ENCODE results near the gene CHL1. TPM values are rescaled to one million over a fixed set of nuclear protein-coding genes. Genes with fewer than 3 reads are reported as not detected.

Gene CHL1
- total and polyA plus RNA-seq, 2 of the 8 experiments (the other 6 are each of a cell fraction or from before 2014, with no cell fraction given), result 0.05 to 0.99 TPM

DNA sequence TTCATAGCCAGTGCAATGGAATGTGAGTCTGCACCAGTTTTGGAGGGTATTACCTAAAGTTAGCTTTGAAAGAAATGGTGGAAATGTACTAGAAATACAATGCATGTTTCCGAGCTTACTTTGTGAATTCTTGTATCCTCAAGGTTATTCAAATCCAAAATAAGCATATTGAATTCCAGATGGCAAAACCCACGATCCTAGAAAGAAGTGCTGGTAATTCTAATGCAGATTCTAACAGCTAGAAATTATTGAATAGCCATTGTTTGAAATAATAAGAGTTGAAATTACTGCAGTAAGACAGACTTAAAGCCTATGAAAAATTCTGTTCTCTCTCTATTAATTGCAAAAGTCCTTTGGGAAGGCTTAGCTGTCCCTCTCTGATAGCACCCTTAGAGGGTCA, 258.4 kb downstream of the CHL1 start (continued):
- TF ChIP-seq, protein P1, sequence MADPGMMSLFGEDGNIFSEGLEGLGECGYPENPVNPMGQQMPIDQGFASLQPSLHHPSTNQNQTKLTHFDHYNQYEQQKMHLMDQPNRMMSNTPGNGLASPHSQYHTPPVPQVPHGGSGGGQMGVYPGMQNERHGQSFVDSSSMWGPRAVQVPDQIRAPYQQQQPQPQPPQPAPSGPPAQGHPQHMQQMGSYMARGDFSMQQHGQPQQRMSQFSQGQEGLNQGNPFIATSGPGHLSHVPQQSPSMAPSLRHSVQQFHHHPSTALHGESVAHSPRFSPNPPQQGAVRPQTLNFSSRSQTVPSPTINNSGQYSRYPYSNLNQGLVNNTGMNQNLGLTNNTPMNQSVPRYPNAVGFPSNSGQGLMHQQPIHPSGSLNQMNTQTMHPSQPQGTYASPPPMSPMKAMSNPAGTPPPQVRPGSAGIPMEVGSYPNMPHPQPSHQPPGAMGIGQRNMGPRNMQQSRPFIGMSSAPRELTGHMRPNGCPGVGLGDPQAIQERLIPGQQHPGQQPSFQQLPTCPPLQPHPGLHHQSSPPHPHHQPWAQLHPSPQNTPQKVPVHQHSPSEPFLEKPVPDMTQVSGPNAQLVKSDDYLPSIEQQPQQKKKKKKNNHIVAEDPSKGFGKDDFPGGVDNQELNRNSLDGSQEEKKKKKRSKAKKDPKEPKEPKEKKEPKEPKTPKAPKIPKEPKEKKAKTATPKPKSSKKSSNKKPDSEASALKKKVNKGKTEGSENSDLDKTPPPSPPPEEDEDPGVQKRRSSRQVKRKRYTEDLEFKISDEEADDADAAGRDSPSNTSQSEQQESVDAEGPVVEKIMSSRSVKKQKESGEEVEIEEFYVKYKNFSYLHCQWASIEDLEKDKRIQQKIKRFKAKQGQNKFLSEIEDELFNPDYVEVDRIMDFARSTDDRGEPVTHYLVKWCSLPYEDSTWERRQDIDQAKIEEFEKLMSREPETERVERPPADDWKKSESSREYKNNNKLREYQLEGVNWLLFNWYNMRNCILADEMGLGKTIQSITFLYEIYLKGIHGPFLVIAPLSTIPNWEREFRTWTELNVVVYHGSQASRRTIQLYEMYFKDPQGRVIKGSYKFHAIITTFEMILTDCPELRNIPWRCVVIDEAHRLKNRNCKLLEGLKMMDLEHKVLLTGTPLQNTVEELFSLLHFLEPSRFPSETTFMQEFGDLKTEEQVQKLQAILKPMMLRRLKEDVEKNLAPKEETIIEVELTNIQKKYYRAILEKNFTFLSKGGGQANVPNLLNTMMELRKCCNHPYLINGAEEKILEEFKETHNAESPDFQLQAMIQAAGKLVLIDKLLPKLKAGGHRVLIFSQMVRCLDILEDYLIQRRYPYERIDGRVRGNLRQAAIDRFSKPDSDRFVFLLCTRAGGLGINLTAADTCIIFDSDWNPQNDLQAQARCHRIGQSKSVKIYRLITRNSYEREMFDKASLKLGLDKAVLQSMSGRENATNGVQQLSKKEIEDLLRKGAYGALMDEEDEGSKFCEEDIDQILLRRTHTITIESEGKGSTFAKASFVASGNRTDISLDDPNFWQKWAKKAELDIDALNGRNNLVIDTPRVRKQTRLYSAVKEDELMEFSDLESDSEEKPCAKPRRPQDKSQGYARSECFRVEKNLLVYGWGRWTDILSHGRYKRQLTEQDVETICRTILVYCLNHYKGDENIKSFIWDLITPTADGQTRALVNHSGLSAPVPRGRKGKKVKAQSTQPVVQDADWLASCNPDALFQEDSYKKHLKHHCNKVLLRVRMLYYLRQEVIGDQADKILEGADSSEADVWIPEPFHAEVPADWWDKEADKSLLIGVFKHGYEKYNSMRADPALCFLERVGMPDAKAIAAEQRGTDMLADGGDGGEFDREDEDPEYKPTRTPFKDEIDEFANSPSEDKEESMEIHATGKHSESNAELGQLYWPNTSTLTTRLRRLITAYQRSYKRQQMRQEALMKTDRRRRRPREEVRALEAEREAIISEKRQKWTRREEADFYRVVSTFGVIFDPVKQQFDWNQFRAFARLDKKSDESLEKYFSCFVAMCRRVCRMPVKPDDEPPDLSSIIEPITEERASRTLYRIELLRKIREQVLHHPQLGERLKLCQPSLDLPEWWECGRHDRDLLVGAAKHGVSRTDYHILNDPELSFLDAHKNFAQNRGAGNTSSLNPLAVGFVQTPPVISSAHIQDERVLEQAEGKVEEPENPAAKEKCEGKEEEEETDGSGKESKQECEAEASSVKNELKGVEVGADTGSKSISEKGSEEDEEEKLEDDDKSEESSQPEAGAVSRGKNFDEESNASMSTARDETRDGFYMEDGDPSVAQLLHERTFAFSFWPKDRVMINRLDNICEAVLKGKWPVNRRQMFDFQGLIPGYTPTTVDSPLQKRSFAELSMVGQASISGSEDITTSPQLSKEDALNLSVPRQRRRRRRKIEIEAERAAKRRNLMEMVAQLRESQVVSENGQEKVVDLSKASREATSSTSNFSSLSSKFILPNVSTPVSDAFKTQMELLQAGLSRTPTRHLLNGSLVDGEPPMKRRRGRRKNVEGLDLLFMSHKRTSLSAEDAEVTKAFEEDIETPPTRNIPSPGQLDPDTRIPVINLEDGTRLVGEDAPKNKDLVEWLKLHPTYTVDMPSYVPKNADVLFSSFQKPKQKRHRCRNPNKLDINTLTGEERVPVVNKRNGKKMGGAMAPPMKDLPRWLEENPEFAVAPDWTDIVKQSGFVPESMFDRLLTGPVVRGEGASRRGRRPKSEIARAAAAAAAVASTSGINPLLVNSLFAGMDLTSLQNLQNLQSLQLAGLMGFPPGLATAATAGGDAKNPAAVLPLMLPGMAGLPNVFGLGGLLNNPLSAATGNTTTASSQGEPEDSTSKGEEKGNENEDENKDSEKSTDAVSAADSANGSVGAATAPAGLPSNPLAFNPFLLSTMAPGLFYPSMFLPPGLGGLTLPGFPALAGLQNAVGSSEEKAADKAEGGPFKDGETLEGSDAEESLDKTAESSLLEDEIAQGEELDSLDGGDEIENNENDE (IDR thresholded peaks at IDR 0.05; ENCODE audit: insufficient replicate concordance, low read length), result no peak
